Fibroblast of lung (primary cell): Measurements from ENCODE around the gene LTBP1.
"Not testable (repeated sequence)": the region's sequence is repeated elsewhere in the genome, so short reads cannot be mapped to it uniquely, and the experiment has no call there.

Experiments used
- EZH2 ChIP-seq: IDR thresholded peaks from 2 replicates; pipeline ENCODE4 v1.5.1; 2012; ENCODE audit warnings: low read length, control low read depth, mild to moderate bottlenecking; ENCODE audit errors: missing control alignments
- TF ChIP-seq, protein P1 (sequence below), 2 donors: IDR thresholded peaks in 1 of 2; conservative IDR thresholded peaks in 1 of 2; 1 replicate in 1 of 2; 2 replicates in 1 of 2; pipeline ENCODE4 v1.5.1; 2011 to 2012; ENCODE audit warnings: low read length in 2 of 2, control low read depth in 1 of 2, inconsistent platforms in 1 of 2, low read depth in 1 of 2, mild to moderate bottlenecking in 1 of 2

DNA sequence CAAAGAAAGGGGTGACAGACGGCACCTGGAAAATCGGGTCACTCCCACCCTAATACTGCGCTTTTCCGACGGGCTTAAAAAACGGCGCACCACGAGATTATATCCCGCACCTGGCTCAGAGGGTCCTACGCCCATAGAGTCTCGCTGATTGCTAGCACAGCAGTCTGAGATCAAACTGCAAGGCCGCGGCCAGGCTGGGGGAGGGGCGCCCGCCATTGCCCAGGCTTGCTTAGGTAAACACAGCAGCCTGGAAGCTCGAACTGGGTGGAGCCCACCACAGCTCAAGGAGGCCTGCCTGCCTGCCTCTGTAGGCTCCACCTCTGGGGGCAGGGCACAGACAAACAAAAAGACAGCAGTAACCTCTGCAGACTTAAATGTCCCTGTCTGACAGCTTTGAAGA lies 223.5 kb downstream of the LTBP1 start:
- TF ChIP-seq, protein P1, sequence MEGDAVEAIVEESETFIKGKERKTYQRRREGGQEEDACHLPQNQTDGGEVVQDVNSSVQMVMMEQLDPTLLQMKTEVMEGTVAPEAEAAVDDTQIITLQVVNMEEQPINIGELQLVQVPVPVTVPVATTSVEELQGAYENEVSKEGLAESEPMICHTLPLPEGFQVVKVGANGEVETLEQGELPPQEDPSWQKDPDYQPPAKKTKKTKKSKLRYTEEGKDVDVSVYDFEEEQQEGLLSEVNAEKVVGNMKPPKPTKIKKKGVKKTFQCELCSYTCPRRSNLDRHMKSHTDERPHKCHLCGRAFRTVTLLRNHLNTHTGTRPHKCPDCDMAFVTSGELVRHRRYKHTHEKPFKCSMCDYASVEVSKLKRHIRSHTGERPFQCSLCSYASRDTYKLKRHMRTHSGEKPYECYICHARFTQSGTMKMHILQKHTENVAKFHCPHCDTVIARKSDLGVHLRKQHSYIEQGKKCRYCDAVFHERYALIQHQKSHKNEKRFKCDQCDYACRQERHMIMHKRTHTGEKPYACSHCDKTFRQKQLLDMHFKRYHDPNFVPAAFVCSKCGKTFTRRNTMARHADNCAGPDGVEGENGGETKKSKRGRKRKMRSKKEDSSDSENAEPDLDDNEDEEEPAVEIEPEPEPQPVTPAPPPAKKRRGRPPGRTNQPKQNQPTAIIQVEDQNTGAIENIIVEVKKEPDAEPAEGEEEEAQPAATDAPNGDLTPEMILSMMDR (conservative IDR thresholded peaks at IDR 0.05 in 1 of 2, IDR thresholded peaks at IDR 0.05 in 1 of 2; ENCODE audit: low read depth in 1 of 2, low read length in 2 of 2): not testable (repeated sequence)
- TF ChIP-seq EZH2: not testable (repeated sequence)
